Lung (tissue), 12 donors: ENCODE measurements around the gene HFE. TPM values are rescaled to one million over a fixed set of nuclear protein-coding genes. Genes with fewer than 3 reads are reported as not detected.

Source experiments
- ATAC-seq: fragments of 200-7000 bp; cut with Tn5 transposase; one replicate; pipeline ENCODE4 v1.9.1; 2020; ENCODE audit warnings: moderate number of reproducible peaks; ENCODE audit not compliant: insufficient read depth, low FRiP score
- DNase-seq, 3 donors: peaks; one replicate each; pipeline ENCODE4 v3.0.0-alpha.2; 2013 to 2017
- H3K27ac ChIP-seq, 2 donors: one replicate each; pipeline ENCODE4 v1.5.1; 2013; ENCODE audit warnings: mild to moderate bottlenecking in 2 of 2, moderate library complexity in 2 of 2, control low read depth in 1 of 2, inconsistent platforms in 1 of 2, low read depth in 1 of 2, low read length in 1 of 2
- H3K27me3 ChIP-seq, 3 donors: one replicate each; pipeline ENCODE4 v1.5.1; 2013; ENCODE audit warnings: low read length in 2 of 3; ENCODE audit not compliant: control insufficient read depth in 3 of 3, insufficient read depth in 3 of 3
- H3K36me3 ChIP-seq, 4 donors: one replicate each; pipeline ENCODE4 v1.5.1; 2013; ENCODE audit warnings: low read length in 4 of 4, mild to moderate bottlenecking in 1 of 4, moderate library complexity in 1 of 4; ENCODE audit not compliant: control insufficient read depth in 4 of 4, insufficient read depth in 4 of 4
- H3K4me1 ChIP-seq, 5 donors: one replicate each; pipeline ENCODE4 v1.5.1; 2013; ENCODE audit warnings: low read length in 5 of 5, mild to moderate bottlenecking in 2 of 5, moderate library complexity in 1 of 5; ENCODE audit not compliant: control insufficient read depth in 5 of 5, insufficient read depth in 5 of 5
- H3K4me3 ChIP-seq: one replicate; pipeline ENCODE4 v1.5.1; 2013; ENCODE audit warnings: mild to moderate bottlenecking, control low read depth, moderate library complexity
- H3K9ac ChIP-seq, 2 donors: one replicate each; pipeline ENCODE4 v1.5.1; 2013; ENCODE audit warnings: low read length in 2 of 2, control low read depth in 1 of 2; ENCODE audit not compliant: insufficient read depth in 1 of 2
- H3K9me3 ChIP-seq, 4 donors: one replicate each; pipeline ENCODE4 v1.5.1; 2013; ENCODE audit warnings: low read length in 3 of 4, mild to moderate bottlenecking in 1 of 4, moderate library complexity in 1 of 4; ENCODE audit not compliant: control insufficient read depth in 4 of 4, insufficient read depth in 3 of 4
- CTCF ChIP-seq: IDR thresholded peaks from 2 replicates; pipeline ENCODE4 v1.5.1; 2012; ENCODE audit warnings: mild to moderate bottlenecking; ENCODE audit errors: control extremely low read depth, extremely low read depth
- WGBS, 2 donors: extraction: QIAGEN DNeasy Blood & Tissue Kit; methylation state at CpG; one replicate each; pipeline ENCODE4 v1.1.7; 2013; 5-methylcytosine and 5-hydroxymethylcytosine counted together
- polyA plus RNA-seq, 2 donors: library from polyadenylated mRNA; stranded (reverse); fragments of 200-250 nt; gene quantifications; one replicate each; pipeline ENCODE4 v1.2.1, GENCODE V29; 2013
- total RNA-seq, 2 donors: library from RNA; depleted of rRNA in 1 of 2; stranded (reverse); fragments of >200 nt in 1 of 2; gene quantifications; one replicate each; pipeline ENCODE4 v1.2.1, GENCODE V29; 2014 to 2021
- donor health status: control.
- donor health status: control.
- donor health status: Bipolar disorder and iron deficiency.
- donor health status: healthy.
- donor health status: DM: yes; HTN: yes; CAD: no.

The HFE gene
- total and polyA plus RNA-seq, 4 donors, result 3.1 to 10.7 (median 7.0) TPM

GRCh38 chr6:26141378-26141904 lies 54.2 kb downstream of the HFE start:
- 81 to 83% methylated on average over 4 of the region's 4 CpGs for WGBS, 2 donors
- ATAC-seq (no peak), DNase-seq (no peak)
- H3K36me3 ChIP-seq, result peaks cover 0 to 8% (median 8%) of the 10 kb centered on the region in 4 donors
- no peak overlapping the region for H3K27ac ChIP-seq
- H3K9ac ChIP-seq, result no peak overlapping the region
- H3K4me1 ChIP-seq, result no peaks in the 10 kb centered on the region
- H3K9me3 ChIP-seq, result no peaks in the 10 kb centered on the region
- H3K27me3 ChIP-seq, result no peaks in the 10 kb centered on the region
- no peak for TF ChIP-seq CTCF
- H3K4me3 ChIP-seq, result no peak overlapping the region

- peaks cover 0 to 8% (median 8%) of the 10 kb centered on the region in 4 donors for H3K36me3 ChIP-seq
- no peak overlapping the region for H3K9ac ChIP-seq
- H3K4me3 ChIP-seq, result no peak overlapping the region
- no peak for ATAC-seq
- DNase-seq, result no peak
- no peaks in the 10 kb centered on the region for H3K27me3 ChIP-seq
- TF ChIP-seq CTCF, result no peak
- 94 to 100% methylated on average over 2 of the region's 2 CpGs for WGBS, 2 donors
- no peak overlapping the region for H3K27ac ChIP-seq
- no peaks in the 10 kb centered on the region for H3K9me3 ChIP-seq
- H3K4me1 ChIP-seq, result no peaks in the 10 kb centered on the region
These were observed 54.8 kb downstream of the HFE start for GRCh38 chr6:26142026-26142425.

Other genes starting within 250 kb of the HFE start
- gene SLC17A3, start 213.2 kb upstream of the HFE start, total RNA-seq, result not detected
- gene SLC17A3, start 213.2 kb upstream of the HFE start, polyA plus RNA-seq, result not detected
- not detected for gene SLC17A2, start 156.7 kb upstream of the HFE start, total RNA-seq
- not detected for gene SLC17A2, start 156.7 kb upstream of the HFE start, polyA plus RNA-seq
- gene TRIM38, start 124.6 kb upstream of the HFE start, total RNA-seq, result 10 to 100 TPM; 12.7 to 18.0 TPM
- gene TRIM38, start 124.6 kb upstream of the HFE start, polyA plus RNA-seq, result 1 to 10 TPM; 7.2 to 7.5 TPM